Measurements from ENCODE around the gene CASZ1.

CASZ1 gene

GRCh38 chr1:10722803-10723202 is 73.6 kb downstream of the CASZ1 start:
- no peak for DNase-seq

- DNase-seq, result no peak
Measured at GRCh38 chr1:10721381-10722321, 74.8 kb downstream of the CASZ1 start.

GRCh38 chr1:10720635-10721034 is 75.8 kb downstream of the CASZ1 start:
- DNase-seq, result no peak

DNA sequence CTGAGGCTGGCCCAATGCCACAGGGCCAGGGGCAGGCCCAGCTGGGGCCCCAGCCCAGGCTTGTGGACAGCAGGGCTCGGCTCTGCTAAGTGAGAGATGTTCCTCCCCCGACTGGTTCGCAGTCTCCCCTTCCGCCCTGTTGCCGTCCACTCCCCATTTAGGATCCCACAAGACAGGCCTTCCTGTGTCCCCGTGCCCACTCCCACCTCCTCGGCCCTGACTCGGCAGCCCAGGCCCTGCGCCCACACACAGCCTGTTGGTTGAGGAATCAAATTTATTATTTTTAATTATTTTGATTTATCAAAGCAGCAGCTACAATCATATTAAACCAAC is 78.4 kb downstream of the CASZ1 start:
- DNase-seq, result no peak

DNA sequence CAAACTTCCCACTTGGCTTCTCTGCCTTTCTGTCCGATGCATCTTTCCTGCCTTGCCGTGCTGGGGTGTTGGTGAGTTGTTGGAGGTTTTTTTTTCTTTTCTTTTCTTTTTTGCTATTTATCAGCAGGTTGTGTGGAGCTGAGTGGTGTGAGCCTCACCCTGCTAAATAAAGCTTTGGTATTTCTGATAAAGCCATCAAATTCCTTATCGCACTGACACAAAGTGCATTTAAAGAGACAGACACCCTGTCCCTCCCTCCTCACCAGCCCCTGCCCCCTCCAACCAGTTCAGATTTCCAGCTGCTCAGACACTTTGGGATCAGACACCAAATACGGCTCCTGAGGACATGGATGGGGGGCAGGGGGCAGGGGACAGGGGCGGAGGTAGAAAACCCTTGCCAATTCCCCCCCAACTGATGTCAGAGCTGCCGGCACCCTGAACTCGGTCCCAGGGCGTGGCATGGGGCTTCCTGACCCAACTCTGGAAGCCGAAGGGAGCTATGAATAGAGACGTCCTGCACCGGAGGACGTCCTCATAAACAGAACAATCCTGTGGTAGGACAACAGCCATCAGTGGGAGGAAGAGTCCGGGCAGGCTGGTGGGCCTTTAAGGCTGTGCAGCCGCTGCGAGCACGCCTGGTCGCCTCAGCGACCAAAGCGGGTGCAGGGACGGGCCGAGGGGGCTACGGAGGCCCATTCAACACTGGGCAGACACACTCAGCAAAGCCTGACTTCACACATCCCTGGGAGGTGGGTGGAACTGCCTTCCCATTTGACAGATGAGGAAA is 79.0 kb downstream of the CASZ1 start:
- no peak for DNase-seq

GRCh38 chr1:10716840-10717239 is 79.6 kb downstream of the CASZ1 start:
- DNase-seq, result no peak

- no peak for DNase-seq
Measured at GRCh38 chr1:10714337-10715114, 81.9 kb downstream of the CASZ1 start.

DNA sequence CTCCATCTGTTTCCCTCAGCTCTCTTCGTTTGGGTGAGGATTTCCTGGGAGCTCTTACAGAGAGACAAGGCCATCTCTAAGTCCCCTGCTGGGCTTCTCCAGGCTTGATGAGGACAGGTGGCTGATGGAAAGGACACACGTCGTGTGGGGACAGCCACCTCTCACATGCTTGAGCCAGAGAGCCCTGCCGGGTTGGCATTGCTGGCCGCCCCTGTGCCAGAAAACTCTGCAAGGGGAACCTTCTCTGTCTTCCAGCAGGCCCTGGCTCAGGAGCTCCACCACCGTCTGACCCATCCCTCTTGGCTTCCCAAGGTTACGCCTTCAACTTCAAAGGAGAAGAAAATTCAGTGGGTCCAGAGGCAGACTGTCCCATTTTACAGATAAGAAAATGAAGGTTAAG is 82.8 kb downstream of the CASZ1 start:
- DNase-seq, result no peak

GRCh38 chr1:10712568-10713362 is 83.7 kb downstream of the CASZ1 start:
- no peak for DNase-seq

DNA sequence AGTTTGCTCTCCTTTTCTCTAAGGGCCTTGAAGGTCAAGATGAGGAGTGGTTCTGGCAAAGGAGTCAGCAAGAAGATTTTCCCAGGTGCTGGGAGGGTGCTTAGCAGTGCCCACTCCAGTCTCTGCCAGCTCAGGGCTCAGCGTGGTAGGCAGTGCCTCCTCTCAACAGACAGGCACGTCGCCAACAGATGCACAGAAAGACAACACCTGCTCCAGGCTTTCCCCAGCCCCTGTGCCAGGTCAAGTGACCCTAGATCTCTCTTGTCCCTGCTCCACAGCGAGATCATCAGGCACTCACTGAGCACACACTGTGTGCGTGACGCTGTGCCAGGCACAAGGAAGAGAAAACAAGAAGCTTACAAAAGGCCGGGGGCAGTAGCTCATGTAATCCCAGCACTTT is 86.0 kb downstream of the CASZ1 start:
- no peak for DNase-seq

GRCh38 chr1:10709646-10710045 is 86.8 kb downstream of the CASZ1 start:
- no peak for DNase-seq

DNA sequence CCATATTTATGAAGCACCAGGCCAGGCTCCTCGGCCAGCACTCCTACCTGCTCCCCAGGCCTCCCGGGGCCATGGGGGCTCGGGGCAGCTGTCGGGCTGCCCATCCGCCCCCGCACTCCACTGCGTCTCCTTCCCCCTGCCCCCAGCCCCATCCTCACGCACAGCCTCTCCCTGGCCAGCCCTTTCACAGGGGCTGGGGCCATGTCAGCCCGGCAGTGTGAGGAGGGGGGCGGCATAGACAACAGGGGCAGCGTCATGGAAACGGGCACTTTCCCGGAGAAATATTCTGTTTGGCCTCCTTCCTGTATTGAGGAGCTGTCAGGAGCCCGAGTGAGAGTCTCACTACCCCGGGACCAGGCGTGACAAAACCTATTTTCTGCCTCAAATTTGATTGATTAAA is 87.3 kb downstream of the CASZ1 start:
- DNase-seq, result no peak

DNA sequence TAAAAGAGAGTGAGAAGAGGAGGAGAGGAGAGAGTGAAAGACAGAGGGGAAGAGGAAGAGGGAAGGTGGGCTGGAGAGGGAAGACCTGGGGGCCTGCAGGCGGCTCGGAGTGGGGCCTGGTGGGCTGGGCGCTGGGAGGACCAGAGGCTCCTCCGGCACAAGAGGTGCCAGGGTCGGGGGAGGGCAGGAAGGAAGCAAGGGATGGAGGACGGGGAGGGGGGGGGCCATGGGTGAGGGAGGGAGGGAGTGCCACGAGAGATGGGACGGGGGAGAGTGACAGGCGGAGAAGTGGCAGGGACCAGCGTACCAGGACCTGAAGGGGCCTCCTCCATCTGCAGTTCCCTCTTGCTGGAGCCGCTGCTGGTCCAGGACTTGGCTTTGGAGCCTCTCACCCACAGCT is 87.7 kb downstream of the CASZ1 start:
- no peak for DNase-seq

DNA sequence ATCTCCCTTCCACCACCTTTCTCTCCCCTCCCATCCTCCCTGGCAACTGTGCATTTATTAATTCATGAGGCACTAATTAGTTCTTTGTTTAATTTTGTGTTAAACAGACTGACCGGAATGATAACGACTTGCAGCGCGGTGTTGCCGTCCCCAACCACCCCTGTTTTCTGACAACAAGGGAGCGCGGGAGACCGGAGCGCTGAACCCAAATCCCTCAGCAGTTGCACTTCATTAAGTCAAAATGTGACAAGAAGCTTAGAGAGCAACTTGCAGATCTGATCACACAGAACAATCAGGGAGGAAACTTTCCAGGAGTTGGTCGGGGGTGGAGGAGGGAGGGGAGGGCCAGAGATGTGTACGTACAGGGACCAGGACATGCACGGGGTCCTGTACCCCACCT is 89.2 kb downstream of the CASZ1 start:
- DNase-seq, result no peak

DNA sequence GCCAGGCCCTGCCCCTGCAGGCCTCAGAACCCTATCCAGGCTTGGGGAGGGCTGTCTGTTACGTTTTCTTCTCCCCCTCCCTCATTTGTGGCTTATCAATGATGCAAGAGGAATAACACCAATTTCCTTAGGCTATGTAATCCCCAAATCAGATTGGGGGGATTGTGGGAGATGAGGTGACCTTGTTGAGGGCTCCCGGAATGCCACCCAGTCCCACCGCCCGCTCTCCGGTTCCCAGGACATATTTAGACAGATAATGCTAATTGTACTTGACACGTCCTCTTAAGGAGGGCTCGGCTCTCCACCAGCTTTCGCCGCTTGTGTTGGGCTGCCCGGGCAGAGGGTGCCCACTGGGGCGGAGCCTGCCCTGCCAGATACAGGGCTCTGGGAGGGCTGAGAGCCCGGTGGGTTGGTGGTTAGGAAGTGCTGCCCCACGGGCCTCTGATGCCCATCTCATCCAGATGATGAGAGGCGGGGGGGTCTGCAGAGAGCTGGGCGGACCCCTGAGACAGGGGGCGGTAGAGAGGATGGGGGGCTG is 90.0 kb downstream of the CASZ1 start:
- DNase-seq, result no peak

GRCh38 chr1:10705953-10706352 is 90.5 kb downstream of the CASZ1 start:
- no peak for DNase-seq

- DNase-seq, result no peak
Measured at GRCh38 chr1:10704368-10704882, 92.0 kb downstream of the CASZ1 start.

- no peak for DNase-seq
Measured at GRCh38 chr1:10703702-10704101, 92.7 kb downstream of the CASZ1 start.

DNA sequence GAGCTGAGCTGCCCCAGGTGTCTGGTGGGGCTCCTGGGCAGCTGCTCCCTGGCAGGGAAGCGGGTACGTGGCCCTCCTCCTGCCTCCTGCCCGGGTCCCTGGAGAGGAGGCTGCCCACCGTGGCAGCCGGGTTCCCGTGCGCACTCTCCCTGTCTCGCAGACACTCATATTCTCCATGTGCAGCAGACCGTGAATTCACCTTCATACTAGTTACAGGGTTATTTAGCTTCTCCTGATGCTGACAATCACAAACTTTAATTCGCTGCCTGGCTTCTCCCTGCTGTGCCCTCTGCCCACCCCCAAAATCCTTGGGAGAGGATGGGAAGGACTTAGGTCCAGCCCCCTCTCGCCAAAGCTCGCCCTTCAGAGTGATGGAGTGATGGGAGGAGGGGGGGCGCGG is 95.3 kb downstream of the CASZ1 start:
- no peak for DNase-seq

- no peak for DNase-seq
Measured at GRCh38 chr1:10699470-10699835, 97.0 kb downstream of the CASZ1 start.

DNA sequence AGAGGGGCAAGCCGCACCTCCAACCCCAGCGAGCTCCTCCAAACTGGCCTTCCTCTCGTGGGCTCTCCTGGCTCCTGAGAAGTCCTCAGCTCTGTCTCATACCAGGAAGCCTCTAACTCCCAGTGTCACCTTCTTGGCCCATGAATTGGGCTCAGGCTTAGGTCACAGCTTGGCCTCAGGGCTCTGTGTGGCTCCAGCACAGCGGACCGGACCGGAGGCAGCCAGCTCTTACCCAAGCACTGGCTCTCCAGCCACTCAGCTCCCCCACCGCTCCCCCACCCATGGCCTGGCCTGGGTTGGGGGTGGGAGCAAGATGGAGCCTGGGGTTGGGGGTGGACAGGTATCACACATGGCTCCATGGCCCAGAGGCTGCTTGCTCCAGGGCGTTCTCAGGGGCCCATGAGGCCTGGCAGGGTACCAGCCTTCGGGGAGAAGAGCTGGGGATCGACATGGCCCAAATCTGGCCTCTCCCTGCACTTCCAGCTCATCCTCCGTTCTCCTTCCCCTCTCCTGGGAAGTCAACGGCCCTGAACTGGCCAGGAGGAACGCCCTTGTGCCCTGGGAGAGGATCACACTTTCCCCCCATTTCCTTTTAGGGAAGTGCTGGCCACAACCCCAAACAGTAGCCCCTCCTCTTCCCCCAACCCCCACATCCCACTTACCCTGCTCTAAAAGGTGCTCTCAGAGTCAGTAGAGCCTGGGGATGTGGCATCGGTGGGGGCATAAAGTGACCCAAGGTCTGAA is 97.5 kb downstream of the CASZ1 start:
- DNase-seq, result no peak

Measured in SW 1271 (cell line).